ENCODE measurements around the gene ISCU. TPM values are rescaled to one million over a fixed set of nuclear protein-coding genes. Genes with fewer than 3 reads are reported as not detected.

The ISCU gene
- total and polyA plus RNA-seq, 2 donors (not counting 3 experiments of a cell fraction or from before 2014, with no cell fraction given): 74.8 to 78.6 TPM

DNA sequence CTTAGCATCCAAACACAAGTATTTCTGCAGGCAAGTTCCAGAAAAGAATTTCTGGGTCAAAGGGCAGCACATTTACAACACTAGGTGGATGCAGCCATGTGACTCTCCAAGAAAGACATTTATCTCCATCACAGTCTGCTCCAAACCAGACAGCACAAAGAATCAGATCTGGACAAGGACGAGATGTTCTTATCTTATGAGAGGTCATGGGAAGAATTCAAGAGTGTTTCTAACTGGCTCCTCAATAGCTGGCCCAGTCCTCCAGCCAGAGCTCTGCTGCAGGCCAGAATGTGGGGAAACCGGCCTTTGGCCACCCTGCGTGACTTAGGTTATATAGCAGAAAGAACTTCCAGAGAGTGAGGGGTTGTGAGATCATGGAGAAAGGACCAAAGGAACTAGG is 18.1 kb downstream of the ISCU start:
- no peaks in the 10 kb centered on the region for H3K9me3 ChIP-seq (replicated peaks; ENCODE audit: control insufficient read depth, insufficient read depth, low read length)
- H3K4me1 ChIP-seq (ENCODE audit: control insufficient read depth, extremely low read depth, insufficient read depth, low read length): no peaks in the 10 kb centered on the region
- H2AFZ ChIP-seq (ENCODE audit: low read depth, low read length): no peak overlapping the region
- no peak overlapping the region for H3K4me2 ChIP-seq (ENCODE audit: insufficient read depth, low read length)
- POLR2A ChIA-PET: no interaction called here
- no peak overlapping the region for H3K4me3 ChIP-seq (replicated peaks in 1 of 3; ENCODE audit: insufficient read depth in 1 of 3, low read depth in 1 of 3, low read length in 3 of 3)
- H3K79me2 ChIP-seq (ENCODE audit: control insufficient read depth, insufficient read depth, low read length): no peaks in the 10 kb centered on the region
- intact Hi-C loops (cut with micrococcal nuclease) (no loop called here), dilution Hi-C loops (cut with MboI; ENCODE audit: extremely low pct_ligation_motif_present, low sequenced_read_pairs) (no loop called here)
- no peaks in the 10 kb centered on the region for H3K36me3 ChIP-seq (ENCODE audit: control insufficient read depth in 2 of 2, extremely low read depth in 1 of 2, insufficient read depth in 2 of 2, low read length in 2 of 2)
- no peak overlapping the region for H3K9ac ChIP-seq (replicated peaks; ENCODE audit: extremely low read depth, insufficient read depth, low read length)
- H3K27me3 ChIP-seq (ENCODE audit: control insufficient read depth in 2 of 2, insufficient read depth in 2 of 2, low read length in 2 of 2): no peaks in the 10 kb centered on the region
- FAIRE-seq (no peak), DNase-seq (ENCODE audit: low read depth, low spot score) (no peak)
- H3K9me1 ChIP-seq (replicated peaks; ENCODE audit: control insufficient read depth, extremely low read depth, insufficient read depth, low read length): no peaks in the 10 kb centered on the region
- no peaks in the 10 kb centered on the region for H4K20me1 ChIP-seq (replicated peaks; ENCODE audit: control insufficient read depth, extremely low read depth, insufficient read depth, low read length)
- no peak overlapping the region for H3K27ac ChIP-seq (ENCODE audit: insufficient read depth, low read depth, low read length)
- BruUV-seq (replicated peaks): no TSS peak
- CTCF ChIA-PET: no interaction called here
- TF ChIP-seq EZH2 (IDR thresholded peaks at IDR 0.05; ENCODE audit: borderline replicate concordance, low read depth, low read length, severe bottlenecking) (no peak), GATA2 (IDR thresholded peaks at IDR 0.05; ENCODE audit: insufficient read depth, insufficient read length, low read depth, low read length) (no peak), POLR2A (IDR thresholded peaks at IDR 0.05; ENCODE audit: low read depth, low read length) (no peak), POLR2AphosphoS5 (IDR thresholded peaks at IDR 0.05; ENCODE audit: insufficient read depth, low read depth, low read length) (no peak), MYC (IDR thresholded peaks at IDR 0.05; ENCODE audit: low read depth, low read length) (no peak), JUN (IDR thresholded peaks at IDR 0.05; ENCODE audit: borderline replicate concordance, insufficient read depth, insufficient read length, low read depth) (no peak), FOS (IDR thresholded peaks at IDR 0.05; ENCODE audit: borderline replicate concordance, insufficient read depth, low read length) (no peak)
- TF ChIP-seq, protein P1, sequence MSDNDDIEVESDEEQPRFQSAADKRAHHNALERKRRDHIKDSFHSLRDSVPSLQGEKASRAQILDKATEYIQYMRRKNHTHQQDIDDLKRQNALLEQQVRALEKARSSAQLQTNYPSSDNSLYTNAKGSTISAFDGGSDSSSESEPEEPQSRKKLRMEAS (IDR thresholded peaks at IDR 0.05; ENCODE audit: insufficient read depth, insufficient read length): no peak
- TF ChIP-seq, protein P2, sequence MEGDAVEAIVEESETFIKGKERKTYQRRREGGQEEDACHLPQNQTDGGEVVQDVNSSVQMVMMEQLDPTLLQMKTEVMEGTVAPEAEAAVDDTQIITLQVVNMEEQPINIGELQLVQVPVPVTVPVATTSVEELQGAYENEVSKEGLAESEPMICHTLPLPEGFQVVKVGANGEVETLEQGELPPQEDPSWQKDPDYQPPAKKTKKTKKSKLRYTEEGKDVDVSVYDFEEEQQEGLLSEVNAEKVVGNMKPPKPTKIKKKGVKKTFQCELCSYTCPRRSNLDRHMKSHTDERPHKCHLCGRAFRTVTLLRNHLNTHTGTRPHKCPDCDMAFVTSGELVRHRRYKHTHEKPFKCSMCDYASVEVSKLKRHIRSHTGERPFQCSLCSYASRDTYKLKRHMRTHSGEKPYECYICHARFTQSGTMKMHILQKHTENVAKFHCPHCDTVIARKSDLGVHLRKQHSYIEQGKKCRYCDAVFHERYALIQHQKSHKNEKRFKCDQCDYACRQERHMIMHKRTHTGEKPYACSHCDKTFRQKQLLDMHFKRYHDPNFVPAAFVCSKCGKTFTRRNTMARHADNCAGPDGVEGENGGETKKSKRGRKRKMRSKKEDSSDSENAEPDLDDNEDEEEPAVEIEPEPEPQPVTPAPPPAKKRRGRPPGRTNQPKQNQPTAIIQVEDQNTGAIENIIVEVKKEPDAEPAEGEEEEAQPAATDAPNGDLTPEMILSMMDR (IDR thresholded peaks at IDR 0.05; ENCODE audit: extremely low read depth in 1 of 2, insufficient read depth in 1 of 2, low read depth in 1 of 2, low read length in 2 of 2): no peak
